Measurements from ENCODE around the gene SSBP3.

DNA sequence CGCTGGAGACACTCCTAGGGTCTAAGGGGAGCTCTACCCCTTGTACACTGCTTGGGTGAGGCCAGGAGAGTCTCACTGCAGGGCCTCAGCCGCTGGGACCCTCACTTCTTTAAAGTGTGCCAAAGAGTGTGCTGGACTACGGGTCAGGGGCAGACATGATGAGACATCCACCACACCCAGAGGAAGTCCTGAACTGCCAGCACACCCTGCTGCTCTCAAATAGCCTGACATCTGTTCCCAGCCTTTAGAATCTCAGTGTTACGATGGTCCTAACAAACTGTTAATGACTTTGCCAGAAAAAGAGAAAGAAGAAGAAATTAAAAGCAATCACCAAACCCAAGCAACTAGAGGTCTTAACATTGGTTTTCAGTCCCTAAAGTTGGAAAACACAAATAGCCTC lies 157.2 kb downstream of the SSBP3 start:
- TF ChIP-seq, protein P1, sequence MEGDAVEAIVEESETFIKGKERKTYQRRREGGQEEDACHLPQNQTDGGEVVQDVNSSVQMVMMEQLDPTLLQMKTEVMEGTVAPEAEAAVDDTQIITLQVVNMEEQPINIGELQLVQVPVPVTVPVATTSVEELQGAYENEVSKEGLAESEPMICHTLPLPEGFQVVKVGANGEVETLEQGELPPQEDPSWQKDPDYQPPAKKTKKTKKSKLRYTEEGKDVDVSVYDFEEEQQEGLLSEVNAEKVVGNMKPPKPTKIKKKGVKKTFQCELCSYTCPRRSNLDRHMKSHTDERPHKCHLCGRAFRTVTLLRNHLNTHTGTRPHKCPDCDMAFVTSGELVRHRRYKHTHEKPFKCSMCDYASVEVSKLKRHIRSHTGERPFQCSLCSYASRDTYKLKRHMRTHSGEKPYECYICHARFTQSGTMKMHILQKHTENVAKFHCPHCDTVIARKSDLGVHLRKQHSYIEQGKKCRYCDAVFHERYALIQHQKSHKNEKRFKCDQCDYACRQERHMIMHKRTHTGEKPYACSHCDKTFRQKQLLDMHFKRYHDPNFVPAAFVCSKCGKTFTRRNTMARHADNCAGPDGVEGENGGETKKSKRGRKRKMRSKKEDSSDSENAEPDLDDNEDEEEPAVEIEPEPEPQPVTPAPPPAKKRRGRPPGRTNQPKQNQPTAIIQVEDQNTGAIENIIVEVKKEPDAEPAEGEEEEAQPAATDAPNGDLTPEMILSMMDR (IDR thresholded peaks at IDR 0.05; ENCODE audit: low read depth, low read length) = no peak
- TF ChIP-seq EZH2phosphoT487 (IDR thresholded peaks at IDR 0.05; ENCODE audit: low read depth) = no peak
